ENCODE measurements around the gene TTC39B. TPM values are rescaled to one million over a fixed set of nuclear protein-coding genes. Genes with fewer than 3 reads are reported as not detected.

Gene TTC39B
- total RNA-seq, 1 donor from 2014 or later, result 3.1 TPM

GRCh38 chr9:15176836-15177235, 130.2 kb downstream of the TTC39B start:
- peaks cover 4% of the 10 kb centered on the region for H3K27me3 Mint-ChIP-seq (ENCODE audit: unreplicated experiment)
- TF ChIP-seq CTCF (IDR thresholded peaks at IDR 0.05; ENCODE audit: partially characterized antibody, unreplicated experiment), result no peak
- H3K36me3 Mint-ChIP-seq (ENCODE audit: unreplicated experiment), result no peaks in the 10 kb centered on the region
- no peak overlapping the region for H3K27ac Mint-ChIP-seq (ENCODE audit: unreplicated experiment)
- DNase-seq, result no peak
- H3K9me3 Mint-ChIP-seq (ENCODE audit: unreplicated experiment), result peaks cover 4% of the 10 kb centered on the region
- peaks cover 33% of the 10 kb centered on the region for H3K4me1 Mint-ChIP-seq (ENCODE audit: low read depth, unreplicated experiment)
- no peak overlapping the region for H3K4me3 Mint-ChIP-seq (ENCODE audit: unreplicated experiment)

GRCh38 chr9:15163931-15164330, 143.1 kb downstream of the TTC39B start:
- no peak for DNase-seq
- peaks cover 3% of the 10 kb centered on the region for H3K4me1 Mint-ChIP-seq (ENCODE audit: low read depth, unreplicated experiment)
- H3K27me3 Mint-ChIP-seq (ENCODE audit: unreplicated experiment), result no peaks in the 10 kb centered on the region
- no peak overlapping the region for H3K27ac Mint-ChIP-seq (ENCODE audit: unreplicated experiment)
- no peaks in the 10 kb centered on the region for H3K9me3 Mint-ChIP-seq (ENCODE audit: unreplicated experiment)
- TF ChIP-seq CTCF (IDR thresholded peaks at IDR 0.05; ENCODE audit: partially characterized antibody, unreplicated experiment), result no peak
- no peaks in the 10 kb centered on the region for H3K36me3 Mint-ChIP-seq (ENCODE audit: unreplicated experiment)
- H3K4me3 Mint-ChIP-seq (ENCODE audit: unreplicated experiment), result no peak overlapping the region

- Mint-ChIP-seq H3K4me1 (ENCODE audit: low read depth, unreplicated experiment) (peaks cover 6% of the 10 kb centered on the region), H3K4me3 (ENCODE audit: unreplicated experiment) (no peak overlapping the region), H3K36me3 (ENCODE audit: unreplicated experiment) (no peaks in the 10 kb centered on the region), H3K27ac (ENCODE audit: unreplicated experiment) (no peak overlapping the region), H3K27me3 (ENCODE audit: unreplicated experiment) (no peaks in the 10 kb centered on the region), H3K9me3 (ENCODE audit: unreplicated experiment) (no peaks in the 10 kb centered on the region)
- no peak for DNase-seq
- no peak for TF ChIP-seq CTCF (IDR thresholded peaks at IDR 0.05; ENCODE audit: partially characterized antibody, unreplicated experiment)
Measured at GRCh38 chr9:15161753-15162152, 145.3 kb downstream of the TTC39B start.

- TF ChIP-seq CTCF (IDR thresholded peaks at IDR 0.05; ENCODE audit: partially characterized antibody, unreplicated experiment), result no peak
- no peaks in the 10 kb centered on the region for H3K36me3 Mint-ChIP-seq (ENCODE audit: unreplicated experiment)
- no peak overlapping the region for H3K27ac Mint-ChIP-seq (ENCODE audit: unreplicated experiment)
- peaks cover 13% of the 10 kb centered on the region for H3K4me1 Mint-ChIP-seq (ENCODE audit: low read depth, unreplicated experiment)
- no peaks in the 10 kb centered on the region for H3K27me3 Mint-ChIP-seq (ENCODE audit: unreplicated experiment)
- DNase-seq, result no peak
- H3K9me3 Mint-ChIP-seq (ENCODE audit: unreplicated experiment), result no peaks in the 10 kb centered on the region
- no peak overlapping the region for H3K4me3 Mint-ChIP-seq (ENCODE audit: unreplicated experiment)
Measured at GRCh38 chr9:15160673-15161072, 146.3 kb downstream of the TTC39B start.

- H3K9me3 Mint-ChIP-seq (ENCODE audit: unreplicated experiment), result no peaks in the 10 kb centered on the region
- H3K36me3 Mint-ChIP-seq (ENCODE audit: unreplicated experiment), result no peaks in the 10 kb centered on the region
- peak overlapping the region; percentile 12 for H3K27ac Mint-ChIP-seq (ENCODE audit: unreplicated experiment)
- no peak for DNase-seq
- no peak overlapping the region for H3K4me3 Mint-ChIP-seq (ENCODE audit: unreplicated experiment)
- TF ChIP-seq CTCF (IDR thresholded peaks at IDR 0.05; ENCODE audit: partially characterized antibody, unreplicated experiment), result no peak
- no peaks in the 10 kb centered on the region for H3K27me3 Mint-ChIP-seq (ENCODE audit: unreplicated experiment)
- H3K4me1 Mint-ChIP-seq (ENCODE audit: low read depth, unreplicated experiment), result peaks cover 16% of the 10 kb centered on the region
Measured at GRCh38 chr9:15158064-15158463, 149.0 kb downstream of the TTC39B start.

All from glutamatergic neuron (in vitro differentiated cells).